ENCODE results near the gene IP6K3.

Gene IP6K3, protein sequence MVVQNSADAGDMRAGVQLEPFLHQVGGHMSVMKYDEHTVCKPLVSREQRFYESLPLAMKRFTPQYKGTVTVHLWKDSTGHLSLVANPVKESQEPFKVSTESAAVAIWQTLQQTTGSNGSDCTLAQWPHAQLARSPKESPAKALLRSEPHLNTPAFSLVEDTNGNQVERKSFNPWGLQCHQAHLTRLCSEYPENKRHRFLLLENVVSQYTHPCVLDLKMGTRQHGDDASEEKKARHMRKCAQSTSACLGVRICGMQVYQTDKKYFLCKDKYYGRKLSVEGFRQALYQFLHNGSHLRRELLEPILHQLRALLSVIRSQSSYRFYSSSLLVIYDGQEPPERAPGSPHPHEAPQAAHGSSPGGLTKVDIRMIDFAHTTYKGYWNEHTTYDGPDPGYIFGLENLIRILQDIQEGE

DNA sequence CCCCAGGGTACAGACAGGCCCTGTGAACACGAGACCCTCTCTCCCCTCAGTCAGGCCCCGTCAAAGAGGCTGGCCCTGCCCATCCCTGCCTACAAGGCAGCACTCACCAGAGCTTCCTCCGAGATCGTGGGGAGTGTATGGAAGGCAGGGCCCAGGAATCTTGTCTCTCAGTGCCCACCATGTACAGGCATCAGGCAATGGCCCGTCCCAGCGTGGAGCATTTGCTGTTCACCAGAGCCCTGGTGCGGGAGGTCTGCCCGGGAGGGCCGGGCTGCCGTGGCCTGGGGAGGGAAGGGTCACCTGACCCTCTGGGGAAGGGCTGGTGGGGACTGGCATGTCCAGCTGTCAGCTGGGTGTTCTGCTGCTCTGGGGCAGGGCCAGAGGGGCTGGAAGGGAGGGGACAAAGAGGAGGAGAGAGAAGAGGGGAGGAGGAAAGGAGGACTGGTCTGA lies at the start of gene IP6K3:
Gene IP6K3, minus strand, starts transcription at position 255 of the 450 bp plus-strand sequence. CDS start 11,429 bp downstream, outside the sequence.
- no peak for DNase-seq

- DNase-seq, result no peak
Measured at GRCh38 chr6:33794910-33795623, 48.4 kb upstream of the IP6K3 start.

DNA sequence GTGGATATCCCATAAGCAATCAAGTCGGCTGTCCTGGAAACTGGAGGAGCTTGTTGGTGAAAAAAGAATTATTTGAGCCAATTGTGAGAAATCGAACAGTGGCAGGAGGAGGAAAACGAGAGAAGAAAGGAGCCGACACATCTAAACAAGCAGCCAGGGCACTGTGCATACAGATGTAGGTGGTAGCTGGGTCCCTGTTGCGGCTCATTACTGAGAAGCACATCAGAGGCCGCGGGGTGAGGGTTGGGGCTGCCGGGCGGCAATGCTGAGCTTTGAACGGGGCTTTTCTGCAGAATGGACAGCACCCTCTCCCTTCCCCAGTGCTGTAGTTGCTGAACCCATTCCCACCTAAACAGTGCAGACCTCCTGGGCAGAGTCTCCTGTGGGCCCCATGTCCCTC lies 46.3 kb upstream of the IP6K3 start:
- DNase-seq, result no peak

DNA sequence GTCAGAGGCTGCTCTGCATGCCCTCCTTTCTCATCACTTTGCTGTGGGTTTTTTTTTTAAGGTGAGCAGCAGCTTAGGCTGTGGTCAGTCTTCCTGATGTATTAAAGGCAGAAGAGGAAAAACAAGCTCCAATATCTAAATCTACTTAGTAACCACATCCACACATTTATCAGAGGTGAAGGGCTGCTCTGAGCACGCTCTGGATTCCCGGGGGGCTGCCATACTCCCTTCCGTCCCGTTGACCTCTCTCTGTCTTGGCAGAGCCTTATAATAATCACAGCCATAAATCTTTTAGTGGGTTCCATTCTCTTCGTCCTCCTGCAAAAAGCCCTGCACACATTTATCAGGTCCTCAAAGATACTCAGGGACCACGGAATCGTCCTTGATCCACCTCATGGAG lies 44.9 kb upstream of the IP6K3 start:
- DNase-seq, result no peak

DNA sequence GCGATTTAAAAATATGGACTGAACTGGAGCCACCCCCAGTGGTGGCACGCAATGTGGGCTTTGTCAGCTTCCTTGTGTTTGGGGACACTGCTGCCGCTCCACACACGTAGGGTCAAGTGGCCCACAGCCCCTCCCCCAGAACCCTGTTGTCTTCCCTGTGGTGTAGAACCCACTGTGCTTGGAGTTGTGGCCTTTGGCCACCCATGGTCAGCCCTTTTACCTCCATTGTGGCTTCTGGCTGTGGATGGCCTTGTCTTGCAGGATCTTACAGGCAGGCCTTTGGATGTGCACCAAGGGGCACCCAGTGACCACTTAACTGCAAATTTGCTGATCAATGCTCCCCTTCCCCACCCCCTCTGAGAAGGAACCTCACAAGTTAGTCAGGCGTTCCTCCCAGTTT lies 44.2 kb upstream of the IP6K3 start:
- DNase-seq, result no peak

GRCh38 chr6:33790379-33790778 lies 43.7 kb upstream of the IP6K3 start:
- DNase-seq, result no peak

DNA sequence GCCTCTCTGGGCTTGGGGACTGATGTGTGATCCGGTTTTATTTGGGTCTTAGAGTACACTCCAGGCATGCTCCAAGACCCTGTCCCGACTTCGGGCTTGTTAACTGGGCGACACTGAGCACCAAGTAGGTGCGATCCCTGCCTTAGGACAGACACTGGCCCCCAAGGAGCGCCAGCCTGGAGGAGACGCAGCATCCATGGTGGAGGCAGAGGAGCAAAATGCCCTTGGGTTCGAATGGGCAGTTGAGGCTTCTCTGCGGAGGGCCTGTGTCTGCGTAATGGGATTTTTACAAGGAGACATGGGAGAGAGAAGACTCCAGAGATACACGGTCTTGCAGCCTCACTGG lies 42.8 kb upstream of the IP6K3 start:
- no peak for DNase-seq

DNA sequence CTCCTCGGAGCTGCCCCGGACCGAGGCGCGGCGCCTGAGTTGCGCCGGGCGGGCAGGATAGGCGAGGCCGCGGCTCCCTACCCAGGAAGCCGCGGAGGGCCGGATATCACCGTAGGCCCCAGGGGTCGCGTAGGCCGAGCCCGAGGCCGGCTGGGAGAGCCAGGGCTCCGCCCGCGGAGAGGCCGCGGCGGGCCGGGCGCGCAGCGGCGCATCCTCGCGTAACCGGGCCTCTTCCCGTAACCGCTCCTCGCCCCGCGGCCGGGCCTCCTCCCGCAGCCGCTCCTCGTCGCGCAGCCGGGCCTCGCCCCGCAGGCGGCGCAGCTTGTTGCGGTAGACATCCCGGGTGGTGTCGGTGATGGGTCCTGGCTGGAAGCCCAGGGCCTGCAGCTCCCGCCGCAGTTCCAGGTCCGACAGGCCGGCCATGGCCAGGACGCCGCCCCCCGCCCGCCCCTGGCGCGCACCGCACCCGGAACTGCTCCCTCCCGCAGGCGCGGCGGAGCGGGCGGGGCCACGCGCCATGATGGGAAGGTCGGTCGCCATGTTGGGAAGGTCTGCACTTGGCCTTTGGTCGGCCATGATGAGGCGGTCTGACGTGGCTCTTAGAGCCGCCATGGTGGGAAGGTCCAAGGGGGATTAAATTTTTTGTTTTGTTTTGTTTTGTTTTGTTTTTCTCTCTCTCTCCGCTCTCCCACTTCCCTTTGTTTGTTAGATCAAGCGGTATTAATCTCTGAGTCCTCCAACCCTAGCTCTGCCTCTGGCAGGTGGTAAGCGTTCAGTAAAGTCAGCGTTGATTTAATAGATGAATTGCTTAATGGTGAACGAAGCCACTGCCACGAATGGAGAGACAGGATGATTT lies 42.2 kb upstream of the IP6K3 start, which contains the start of gene LEMD2:
Gene LEMD2, minus strand, starts transcription at position 437 of the 856 bp plus-strand sequence. Its CDS starts 14 bp downstream, at position 423.
- DNase-seq, result peak; percentile 91

DNA sequence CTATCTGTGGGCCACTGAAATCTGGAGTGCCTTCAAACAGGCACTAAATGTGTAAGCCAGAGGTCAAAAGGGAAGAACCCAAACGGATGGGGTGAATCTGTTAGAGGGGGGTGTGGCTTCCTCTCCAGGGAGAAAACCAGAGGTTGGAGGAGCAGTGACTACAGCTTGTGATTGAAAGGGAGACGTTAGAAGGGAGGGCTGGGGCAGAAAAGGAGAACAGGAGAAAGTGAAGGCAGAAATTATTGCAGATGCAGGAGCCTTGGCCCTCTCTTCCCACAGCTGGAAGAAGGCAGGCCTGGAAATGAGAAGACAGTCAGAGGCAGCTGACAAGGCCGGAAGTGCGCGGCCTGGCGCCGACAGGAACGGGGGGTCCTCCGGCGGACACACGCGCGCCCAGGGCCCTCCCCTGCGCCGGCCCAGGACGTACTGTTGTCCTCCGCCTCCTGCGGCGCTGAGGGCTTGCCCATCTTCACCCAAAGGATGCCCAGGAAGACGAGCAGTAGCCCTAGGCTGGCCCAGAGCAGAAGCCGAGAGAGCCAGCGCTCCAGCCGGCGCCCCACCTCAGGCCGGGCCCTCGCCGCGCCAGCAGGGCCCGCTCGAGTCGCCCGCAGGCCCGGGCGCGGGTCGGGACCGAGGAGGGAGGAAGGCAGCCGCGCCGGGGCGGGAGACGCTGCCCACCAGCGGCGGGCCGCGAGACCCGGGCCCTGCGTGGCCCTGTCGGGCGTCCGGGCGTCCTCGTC lies 41.4 kb upstream of the IP6K3 start:
- peak; percentile 58 for DNase-seq

GRCh38 chr6:33787346-33787953 lies 40.7 kb upstream of the IP6K3 start:
- no peak for DNase-seq

GRCh38 chr6:33786736-33787135 lies 40.0 kb upstream of the IP6K3 start:
- DNase-seq, result no peak

- no peak for DNase-seq
Measured at GRCh38 chr6:33785778-33786177, 39.1 kb upstream of the IP6K3 start.

DNA sequence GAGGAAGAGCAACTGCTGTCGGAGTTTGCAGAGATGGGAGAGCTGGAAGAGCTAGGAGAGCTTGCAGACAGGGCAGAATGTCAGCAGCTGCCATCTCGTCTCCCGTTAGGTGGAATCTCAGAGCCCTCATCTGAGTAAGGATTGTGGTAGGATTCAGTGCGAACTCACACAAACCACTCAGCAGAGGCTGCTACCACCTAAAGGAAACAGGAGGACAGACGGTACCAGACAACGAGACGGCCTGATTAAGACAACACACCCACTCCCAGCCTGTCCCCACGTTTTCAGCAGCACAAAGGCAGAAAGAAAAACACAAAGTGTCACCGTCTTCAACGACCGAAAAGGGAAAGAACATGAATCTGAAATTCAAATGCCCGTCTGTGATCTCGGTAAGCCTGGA lies 38.1 kb upstream of the IP6K3 start:
- DNase-seq, result no peak

- no peak for DNase-seq
Measured at GRCh38 chr6:33783781-33784520, 37.2 kb upstream of the IP6K3 start.

- DNase-seq, result no peak
Measured at GRCh38 chr6:33782561-33782960, 35.9 kb upstream of the IP6K3 start.

DNA sequence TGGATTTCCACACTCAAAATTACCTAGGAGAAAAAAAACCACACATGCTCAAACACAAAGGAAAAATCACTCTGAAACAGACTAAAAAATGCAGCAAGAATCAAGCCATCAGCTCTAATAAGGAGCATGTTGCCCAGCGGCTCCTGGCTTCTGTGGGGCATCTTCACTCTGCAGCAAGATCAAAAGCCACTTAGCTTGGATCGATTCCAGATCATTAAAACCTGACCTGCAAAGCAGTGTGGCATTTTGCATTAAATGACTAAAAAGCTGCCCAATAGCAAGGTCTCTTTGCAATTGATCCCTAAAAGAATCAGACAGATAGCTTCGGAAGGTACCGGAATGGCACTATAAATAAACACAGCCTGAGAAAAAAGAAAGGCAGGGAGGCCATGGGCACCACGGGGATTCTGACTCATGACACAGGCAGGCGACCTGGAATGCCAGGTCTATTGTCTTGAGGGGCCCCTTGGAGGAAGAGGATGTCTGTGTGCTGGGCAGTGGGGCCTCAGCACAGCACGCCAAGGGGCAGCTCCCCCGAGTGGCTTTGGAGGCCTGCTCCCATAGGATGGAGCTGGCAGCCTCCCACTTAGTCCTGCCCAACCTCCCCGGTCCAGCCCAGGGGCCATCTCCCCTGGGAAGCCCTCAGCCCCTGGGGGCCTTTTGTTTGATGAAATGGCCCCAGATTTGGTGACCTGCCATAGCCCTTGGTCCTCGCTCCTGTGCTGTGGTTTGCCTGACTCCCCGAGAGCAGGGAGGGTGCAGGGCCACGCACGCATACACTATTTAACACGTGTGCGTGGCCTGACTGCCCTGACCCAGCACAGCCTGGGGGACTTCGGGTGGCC lies 34.6 kb upstream of the IP6K3 start:
- no peak for DNase-seq

GRCh38 chr6:33779895-33780294 lies 33.2 kb upstream of the IP6K3 start:
- DNase-seq, result no peak

GRCh38 chr6:33779290-33779689 lies 32.6 kb upstream of the IP6K3 start:
- no peak for DNase-seq

- DNase-seq, result no peak
Measured at GRCh38 chr6:33778444-33779121, 31.9 kb upstream of the IP6K3 start.

All from CD4-positive, alpha-beta T cell treated with Interferon gamma for 1 hour (primary cell).